Stomach (tissue), 9 donors: Measurements from ENCODE around the gene TPCN2. TPM values are rescaled to one million over a fixed set of nuclear protein-coding genes. Genes with fewer than 3 reads are reported as not detected.

Source experiments
- DNase-seq, 2 donors: peaks; one replicate each; pipeline versions ENCODE4 v3.0.0 to v3.0.0-alpha.2; 2013 to 2019
- H3K27ac ChIP-seq, 5 donors: fragments of 200-600 bp in 4 of 5; sonication (generic) in 4 of 5; one replicate each; pipeline ENCODE4 v1.5.1; 2013 to 2019; ENCODE audit warnings: mild to moderate bottlenecking in 1 of 5, moderate library complexity in 1 of 5
- H3K27me3 ChIP-seq, 3 donors: fragments of 200-600 bp; sonication (generic); one replicate each; pipeline ENCODE4 v1.5.1; 2017 to 2019; ENCODE audit warnings: mixed run types in 1 of 3
- H3K36me3 ChIP-seq, 4 donors: fragments of 200-600 bp; sonication (generic); 1 replicate in 3 of 4; 2 replicates in 1 of 4; pipeline ENCODE4 v1.5.1; 2016 to 2019
- H3K4me1 ChIP-seq, 4 donors: fragments of 200-600 bp; sonication (generic); one replicate each; pipeline ENCODE4 v1.5.1; 2016 to 2019
- H3K4me3 ChIP-seq, 4 donors: fragments of 200-600 bp; sonication (generic) in 3 of 4; one replicate each; pipeline ENCODE4 v1.5.1; 2016 to 2019; ENCODE audit warnings: mild to moderate bottlenecking in 1 of 4
- H3K9me3 ChIP-seq, 4 donors: fragments of 200-600 bp; sonication (generic); one replicate each; pipeline ENCODE4 v1.5.1; 2016 to 2019
- CTCF ChIP-seq, 7 experiments: fragments of 450-650 bp in 4 of 7; fragments of 200-600 bp in 3 of 7; sonication (generic) in 3 of 7; IDR thresholded peaks; one replicate each; pipeline ENCODE4 v1.5.1; 2016 to 2019; ENCODE audit warnings: antibody characterized with exemption in 7 of 7, control low read depth in 2 of 7, mild to moderate bottlenecking in 1 of 7
- EP300 ChIP-seq: sonication (generic); formaldehyde crosslinking; IDR thresholded peaks from one replicate; pipeline ENCODE4 v1.6.1; 2017; ENCODE audit warnings: antibody characterized with exemption
- POLR2A ChIP-seq, 4 donors: fragments of 450-650 bp; IDR thresholded peaks; one replicate each; pipeline ENCODE4 v1.6.1; 2016; ENCODE audit warnings: antibody characterized with exemption in 4 of 4, control low read depth in 2 of 4, mild to moderate bottlenecking in 1 of 4, moderate library complexity in 1 of 4
- POLR2AphosphoS5 ChIP-seq, 3 donors: sonication (generic); formaldehyde crosslinking; IDR thresholded peaks; one replicate each; pipeline ENCODE4 v1.6.1; 2016; ENCODE audit warnings: antibody characterized with exemption in 3 of 3
- WGBS, 5 donors: extraction: QIAGEN DNeasy Blood & Tissue Kit in 3 of 5; methylation state at CpG; one replicate each; pipeline versions ENCODE4 v1.1.5 to v1.1.7; 2013 to 2018; 5-methylcytosine and 5-hydroxymethylcytosine counted together
- intact Hi-C: fragments of 100-400 bp; cut with DNase I; formaldehyde crosslinking; loops from one replicate; pipeline ENCODE4 v1.15.1; 2023; ENCODE audit warnings: low total_unique reads
- polyA plus RNA-seq, 3 donors: library from polyadenylated mRNA; stranded (reverse); fragments of 200-250 nt; gene quantifications; one replicate each; pipeline ENCODE4 v1.2.3, GENCODE V29; 2013
- total RNA-seq, 5 donors: library from RNA; depleted of rRNA; stranded (reverse); fragments of >200 nt; gene quantifications; one replicate each; pipeline versions ENCODE4 v1.1.0 to v1.2.3, GENCODE V29; 2014 to 2016
- donor health status: healthy with polysubstance abuse.
- donor health status: Bipolar disorder and iron deficiency.
- donor health status: healthy.

TPCN2 gene
- total and polyA plus RNA-seq, 8 donors: 6.4 to 66.1 (median 27.2) TPM

- peaks cover 15 to 35% (median 32%) of the 10 kb centered on the region in 4 donors for H3K4me1 ChIP-seq
- no peak for DNase-seq
- no peak overlapping the region for H3K27ac ChIP-seq
- WGBS, 5 donors: 88 to 96% (median 96%) methylated on average over 6 of the region's 6 CpGs
- intact Hi-C loops: no loop called here
- no peak overlapping the region for H3K4me3 ChIP-seq
- H3K9me3 ChIP-seq: no peaks in the 10 kb centered on the region
- peaks cover 0 to 13% (median 0%) of the 10 kb centered on the region in 4 donors for H3K36me3 ChIP-seq
- no peaks in the 10 kb centered on the region for H3K27me3 ChIP-seq
- TF ChIP-seq CTCF (IDR thresholded peaks at IDR 0.05) (no peak), POLR2A (IDR thresholded peaks at IDR 0.05) (no peak), EP300 (no peak), POLR2AphosphoS5 (IDR thresholded peaks at IDR 0.05) (no peak)
Measured at GRCh38 chr11:69110451-69110850, 61.7 kb downstream of the TPCN2 start.

GRCh38 chr11:69111624-69112542 lies 63.2 kb downstream of the TPCN2 start:
- no peaks in the 10 kb centered on the region for H3K27me3 ChIP-seq
- no peak overlapping the region for H3K4me3 ChIP-seq
- intact Hi-C loops: no loop called here
- TF ChIP-seq POLR2AphosphoS5 (IDR thresholded peaks at IDR 0.05) (no peak), POLR2A (IDR thresholded peaks at IDR 0.05) (no peak), CTCF (IDR thresholded peaks at IDR 0.05) (no peak), EP300 (no peak)
- peaks cover 0 to 13% (median 0%) of the 10 kb centered on the region in 4 donors for H3K36me3 ChIP-seq
- WGBS, 5 donors: 88 to 93% (median 90%) methylated on average over 20 of the region's 20 CpGs
- no peak for DNase-seq
- no peaks in the 10 kb centered on the region for H3K9me3 ChIP-seq
- no peak overlapping the region for H3K27ac ChIP-seq
- peaks cover 7 to 33% (median 31%) of the 10 kb centered on the region in 4 donors for H3K4me1 ChIP-seq

GRCh38 chr11:69113226-69113625 lies 64.5 kb downstream of the TPCN2 start:
- intact Hi-C loops: no loop called here
- no peak for TF ChIP-seq EP300
- TF ChIP-seq CTCF (IDR thresholded peaks at IDR 0.05): no peak
- no peak for TF ChIP-seq POLR2AphosphoS5 (IDR thresholded peaks at IDR 0.05)
- no peak for TF ChIP-seq POLR2A (IDR thresholded peaks at IDR 0.05)
- WGBS, 5 donors: 83 to 91% (median 86%) methylated on average over 10 of the region's 10 CpGs
- no peaks in the 10 kb centered on the region for H3K9me3 ChIP-seq
- peaks cover 0 to 9% (median 0%) of the 10 kb centered on the region in 4 donors for H3K36me3 ChIP-seq
- H3K27ac ChIP-seq: no peak overlapping the region
- H3K4me3 ChIP-seq: no peak overlapping the region
- no peak for DNase-seq
- peaks cover 7 to 28% (median 27%) of the 10 kb centered on the region in 4 donors for H3K4me1 ChIP-seq
- H3K27me3 ChIP-seq: no peaks in the 10 kb centered on the region

GRCh38 chr11:69113646-69114340 lies 65.1 kb downstream of the TPCN2 start:
- Histone ChIP-seq H3K27ac (peak overlapping the region in 3 of 5 donors; percentile 82 to 85 (median 85)), H3K9me3 (peaks cover 0 to under 1% (median 0%) of the 10 kb centered on the region in 4 donors), H3K4me3 (no peak overlapping the region), H3K4me1 (peaks cover 7 to 28% (median 27%) of the 10 kb centered on the region in 4 donors), H3K36me3 (peaks cover 0 to 4% (median 0%) of the 10 kb centered on the region in 4 donors), H3K27me3 (no peaks in the 10 kb centered on the region)
- intact Hi-C loops: no loop called here
- no peak for DNase-seq
- WGBS, 5 donors: 74 to 84% (median 79%) methylated on average over 19 to 22 of the region's 22 CpGs
- no peak for TF ChIP-seq POLR2A (IDR thresholded peaks at IDR 0.05)
- TF ChIP-seq POLR2AphosphoS5 (IDR thresholded peaks at IDR 0.05): no peak
- TF ChIP-seq CTCF (IDR thresholded peaks at IDR 0.05): no peak
- no peak for TF ChIP-seq EP300
